ENCODE results near the gene ALKBH6. TPM values are rescaled to one million over a fixed set of nuclear protein-coding genes. Genes with fewer than 3 reads are reported as not detected.

ALKBH6 gene
- total and polyA plus RNA-seq, 4 donors: 6.3 to 11.8 (median 8.8) TPM

- TF ChIP-seq RXRA (IDR thresholded peaks at IDR 0.05) (no peak), HNF4G (IDR thresholded peaks at IDR 0.05) (no peak), FOXA2 (IDR thresholded peaks at IDR 0.05) (no peak), ZBTB33 (IDR thresholded peaks at IDR 0.05) (no peak), TAF1 (conservative IDR thresholded peaks at IDR 0.05) (no peak), REST (IDR thresholded peaks at IDR 0.05) (no peak), EGR1 (IDR thresholded peaks at IDR 0.05; ENCODE audit: low read depth in 2 of 2) (no peak), CTCF (IDR thresholded peaks at IDR 0.05; ENCODE audit: low read depth, low read length, missing input control) (no peak), NR2F2 (IDR thresholded peaks at IDR 0.05) (no peak), JUND (IDR thresholded peaks at IDR 0.05) (no peak)
- Histone ChIP-seq H3K4me3 (ENCODE audit: low read depth in 1 of 3, low read length in 3 of 3) (no peak overlapping the region), H3K27me3 (ENCODE audit: control insufficient read depth in 4 of 4, insufficient read depth in 4 of 4, low read length in 3 of 4) (no peaks in the 10 kb centered on the region), H3K27ac (ENCODE audit: low read depth in 1 of 2, low read length in 2 of 2) (no peak overlapping the region), H3K36me3 (ENCODE audit: control insufficient read depth in 4 of 4, insufficient read depth in 3 of 4, low read depth in 1 of 4, low read length in 3 of 4) (no peaks in the 10 kb centered on the region), H3K4me1 (ENCODE audit: control insufficient read depth in 4 of 4, insufficient read depth in 4 of 4, low read length in 3 of 4) (peaks cover 0 to 8% (median 1%) of the 10 kb centered on the region in 4 donors), H3K9ac (ENCODE audit: low read depth in 1 of 2, low read length in 2 of 2) (no peak overlapping the region), H3K9me3 (ENCODE audit: control insufficient read depth in 4 of 4, low read length in 3 of 4) (no peaks in the 10 kb centered on the region)
- WGBS: 91% methylated on average over 10 of the region's 10 CpGs
- no peak for DNase-seq (ENCODE audit: low spot score)
These were observed 14.5 kb upstream of the ALKBH6 start for GRCh38 chr19:36028313-36029041.

- Histone ChIP-seq H3K9ac (ENCODE audit: low read depth in 1 of 2, low read length in 2 of 2) (no peak overlapping the region), H3K36me3 (ENCODE audit: control insufficient read depth in 4 of 4, insufficient read depth in 3 of 4, low read depth in 1 of 4, low read length in 3 of 4) (no peaks in the 10 kb centered on the region), H3K9me3 (ENCODE audit: control insufficient read depth in 4 of 4, low read length in 3 of 4) (no peaks in the 10 kb centered on the region), H3K4me1 (ENCODE audit: control insufficient read depth in 4 of 4, insufficient read depth in 4 of 4, low read length in 3 of 4) (peaks cover 0 to 7% (median 1%) of the 10 kb centered on the region in 4 donors), H3K4me3 (ENCODE audit: low read depth in 1 of 3, low read length in 3 of 3) (no peak overlapping the region), H3K27ac (ENCODE audit: low read depth in 1 of 2, low read length in 2 of 2) (no peak overlapping the region), H3K27me3 (ENCODE audit: control insufficient read depth in 4 of 4, insufficient read depth in 4 of 4, low read length in 3 of 4) (no peaks in the 10 kb centered on the region)
- 98% methylated on average over 6 of the region's 6 CpGs for WGBS
- no peak for DNase-seq (ENCODE audit: low spot score)
- TF ChIP-seq RXRA (IDR thresholded peaks at IDR 0.05) (no peak), YY1 (IDR thresholded peaks at IDR 0.05) (no peak), FOXA1 (IDR thresholded peaks at IDR 0.05) (no peak), JUND (IDR thresholded peaks at IDR 0.05) (no peak), EGR1 (IDR thresholded peaks at IDR 0.05; ENCODE audit: low read depth in 2 of 2) (no peak), HNF4G (IDR thresholded peaks at IDR 0.05) (no peak), HNF4A (conservative IDR thresholded peaks at IDR 0.05) (no peak), CTCF (IDR thresholded peaks at IDR 0.05; ENCODE audit: low read depth, low read length, missing input control) (no peak), NR2F2 (IDR thresholded peaks at IDR 0.05) (no peak), ATF3 (IDR thresholded peaks at IDR 0.05) (no peak), GABPA (IDR thresholded peaks at IDR 0.05 in 1 of 2, conservative IDR thresholded peaks at IDR 0.05 in 1 of 2) (no peak), TAF1 (conservative IDR thresholded peaks at IDR 0.05) (no peak)
These were observed 13.7 kb upstream of the ALKBH6 start for GRCh38 chr19:36027696-36028095.
